Ishikawa (cell line): ENCODE data around the gene CACNB2.

Source experiments
- CEBPB ChIP-seq: IDR thresholded peaks from 2 replicates; pipeline ENCODE4 v1.6.1; 2012
- CREB1 ChIP-seq: IDR thresholded peaks from 2 replicates; pipeline ENCODE4 v1.6.1; 2012; ENCODE audit warnings: low read depth
- EGR1 ChIP-seq: IDR thresholded peaks from 2 replicates; pipeline ENCODE4 v1.6.1; 2012
- EP300 ChIP-seq: IDR thresholded peaks from 2 replicates; pipeline ENCODE4 v1.6.1; 2012; ENCODE audit warnings: borderline replicate concordance
- FOXM1 ChIP-seq: IDR thresholded peaks from 2 replicates; pipeline ENCODE4 v1.6.1; 2012; ENCODE audit warnings: low read depth, borderline replicate concordance
- MAX ChIP-seq: IDR thresholded peaks from 2 replicates; pipeline ENCODE4 v1.6.1; 2012
- NFIC ChIP-seq: IDR thresholded peaks from 2 replicates; pipeline ENCODE4 v1.6.1; 2012
- RAD21 ChIP-seq: IDR thresholded peaks from 2 replicates; pipeline ENCODE4 v1.6.1; 2012; ENCODE audit warnings: low read depth
- REST ChIP-seq: IDR thresholded peaks from 2 replicates; pipeline ENCODE4 v1.6.1; 2012; ENCODE audit warnings: low read depth, mild to moderate bottlenecking
- TAF1 ChIP-seq: IDR thresholded peaks from 2 replicates; pipeline ENCODE4 v1.6.1; 2012; ENCODE audit warnings: low read depth, mild to moderate bottlenecking
- TCF12 ChIP-seq: IDR thresholded peaks from 2 replicates; pipeline ENCODE4 v1.6.1; 2012; ENCODE audit warnings: low read depth
- TEAD4 ChIP-seq: IDR thresholded peaks from 2 replicates; pipeline ENCODE4 v1.6.1; 2012
- USF1 ChIP-seq: IDR thresholded peaks from 2 replicates; pipeline ENCODE4 v1.6.1; 2012
- YY1 ChIP-seq: IDR thresholded peaks from 2 replicates; pipeline ENCODE4 v1.6.1; 2012; ENCODE audit warnings: low read depth
- ZBTB7A ChIP-seq: IDR thresholded peaks from 2 replicates; pipeline ENCODE4 v1.6.1; 2012; ENCODE audit warnings: low read depth

Gene CACNB2

GRCh38 chr10:18334116-18334867, 194.1 kb downstream of the CACNB2 start:
- no peak for TF ChIP-seq NFIC
- TF ChIP-seq FOXM1: no peak
- TF ChIP-seq TAF1: no peak
- TF ChIP-seq RAD21: no peak
- no peak for TF ChIP-seq TCF12
- no peak for TF ChIP-seq ZBTB7A

- no peak for TF ChIP-seq CEBPB
- no peak for TF ChIP-seq EP300
- TF ChIP-seq CREB1: no peak
- no peak for TF ChIP-seq RAD21
- TF ChIP-seq REST: no peak
- TF ChIP-seq MAX: no peak
- no peak for TF ChIP-seq FOXM1
- TF ChIP-seq ZBTB7A: no peak
- no peak for TF ChIP-seq TAF1
- TF ChIP-seq NFIC: no peak
- TF ChIP-seq USF1: no peak
- no peak for TF ChIP-seq EGR1
- no peak for TF ChIP-seq YY1
- TF ChIP-seq TEAD4: no peak
- TF ChIP-seq TCF12: no peak
Measured at GRCh38 chr10:18340496-18341051, 200.3 kb downstream of the CACNB2 start.

- TF ChIP-seq CEBPB (no peak), NFIC (no peak), REST (no peak), TCF12 (no peak)
Measured at GRCh38 chr10:18341055-18341454, 200.8 kb downstream of the CACNB2 start.

GRCh38 chr10:18343573-18343972, 203.3 kb downstream of the CACNB2 start:
- no peak for TF ChIP-seq ZBTB7A
- no peak for TF ChIP-seq TEAD4
- TF ChIP-seq NFIC: no peak
- no peak for TF ChIP-seq YY1
- no peak for TF ChIP-seq EGR1
- no peak for TF ChIP-seq USF1
- TF ChIP-seq TCF12: no peak
- TF ChIP-seq EP300: no peak

GRCh38 chr10:18345308-18345707, 205.1 kb downstream of the CACNB2 start:
- TF ChIP-seq TAF1 (no peak), CREB1 (no peak), TCF12 (no peak), TEAD4 (no peak), EGR1 (no peak), ZBTB7A (no peak), REST (no peak), RAD21 (no peak), USF1 (no peak), YY1 (no peak)
